Activated naive CD8-positive, alpha-beta T cell treated with anti-CD3 and anti-CD28 coated beads for 36 hours (primary cell): ENCODE results near the gene MB21D2. TPM values are rescaled to one million over a fixed set of nuclear protein-coding genes. Genes with fewer than 3 reads are reported as not detected.

ENCODE experiments used
- DNase-seq: peaks from one replicate; pipeline ENCODE4 v3.0.0; 2021
- H3K27ac Mint-ChIP-seq: one replicate; pipeline ENCODE4 v1.8.0; 2022; ENCODE audit warnings: mild to moderate bottlenecking, moderate library complexity, mixed read lengths
- H3K27me3 Mint-ChIP-seq: one replicate; pipeline ENCODE4 v1.8.0; 2022; ENCODE audit warnings: mild to moderate bottlenecking, mixed read lengths
- H3K36me3 Mint-ChIP-seq: one replicate; pipeline ENCODE4 v1.8.0; 2021; ENCODE audit warnings: mild to moderate bottlenecking, mixed read lengths
- H3K4me1 Mint-ChIP-seq: one replicate; pipeline ENCODE4 v1.8.0; 2021; ENCODE audit warnings: mixed read lengths
- H3K4me3 Mint-ChIP-seq: one replicate; pipeline ENCODE4 v1.8.0; 2022; ENCODE audit warnings: mild to moderate bottlenecking, moderate library complexity, mixed read lengths
- H3K9me3 Mint-ChIP-seq: one replicate; pipeline ENCODE4 v1.8.0; 2022; ENCODE audit warnings: mixed read lengths
- total RNA-seq, 2 experiments: library from RNA; stranded (reverse); gene quantifications; one replicate each; pipeline ENCODE4 v1.2.3, GENCODE V29; 2021

MB21D2 gene
- total RNA-seq, 2 experiments from 2014 or later, result 6.4 to 6.6 TPM

GRCh38 chr3:192930577-192930976 is 12.9 kb upstream of the MB21D2 start:
- H3K4me3 Mint-ChIP-seq, result no peak overlapping the region
- no peaks in the 10 kb centered on the region for H3K36me3 Mint-ChIP-seq
- H3K4me1 Mint-ChIP-seq, result peaks cover 2% of the 10 kb centered on the region
- H3K27ac Mint-ChIP-seq, result no peak overlapping the region
- H3K27me3 Mint-ChIP-seq, result peaks cover 18% of the 10 kb centered on the region
- no peak for DNase-seq
- no peaks in the 10 kb centered on the region for H3K9me3 Mint-ChIP-seq

DNA sequence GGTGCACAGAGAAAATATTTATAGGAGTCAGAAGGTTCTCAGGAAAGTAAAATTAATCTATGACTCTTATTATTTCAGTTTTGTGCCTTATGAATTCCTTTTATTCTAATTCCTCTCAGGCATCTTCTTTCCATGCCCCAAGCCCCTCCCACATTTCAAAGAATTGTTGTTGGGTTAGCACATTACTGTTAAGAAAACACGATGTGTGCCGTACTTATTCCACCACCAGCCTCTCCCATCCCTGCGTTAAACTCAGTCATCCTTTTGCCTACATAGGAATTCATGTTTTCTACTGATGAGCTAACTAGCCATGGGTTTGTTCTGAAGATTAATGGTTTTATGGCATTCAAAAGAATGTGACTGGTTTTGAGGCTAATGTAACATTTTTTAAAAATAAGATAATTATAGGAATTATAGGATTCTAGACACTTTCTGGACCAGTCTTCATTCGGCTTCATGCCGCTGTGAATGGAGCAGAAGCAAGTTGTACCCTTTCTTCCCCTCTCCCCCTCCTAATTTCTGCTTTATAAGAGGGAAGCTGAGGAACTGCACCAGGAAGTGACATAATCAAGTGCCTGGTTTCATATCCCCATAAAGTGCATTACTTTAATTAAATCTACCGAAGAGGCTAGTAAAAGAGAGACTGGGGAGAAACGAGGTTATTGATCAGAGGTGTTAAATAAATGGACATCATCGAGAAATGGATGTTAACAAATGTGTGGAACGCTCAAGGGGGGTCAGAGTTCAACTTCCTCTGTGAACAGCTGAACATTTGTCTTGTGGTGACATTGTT is 12.3 kb upstream of the MB21D2 start:
- Mint-ChIP-seq H3K9me3 (no peaks in the 10 kb centered on the region), H3K36me3 (no peaks in the 10 kb centered on the region), H3K27me3 (peaks cover 18% of the 10 kb centered on the region), H3K27ac (no peak overlapping the region), H3K4me3 (no peak overlapping the region), H3K4me1 (peaks cover 2% of the 10 kb centered on the region)
- DNase-seq, result no peak

DNA sequence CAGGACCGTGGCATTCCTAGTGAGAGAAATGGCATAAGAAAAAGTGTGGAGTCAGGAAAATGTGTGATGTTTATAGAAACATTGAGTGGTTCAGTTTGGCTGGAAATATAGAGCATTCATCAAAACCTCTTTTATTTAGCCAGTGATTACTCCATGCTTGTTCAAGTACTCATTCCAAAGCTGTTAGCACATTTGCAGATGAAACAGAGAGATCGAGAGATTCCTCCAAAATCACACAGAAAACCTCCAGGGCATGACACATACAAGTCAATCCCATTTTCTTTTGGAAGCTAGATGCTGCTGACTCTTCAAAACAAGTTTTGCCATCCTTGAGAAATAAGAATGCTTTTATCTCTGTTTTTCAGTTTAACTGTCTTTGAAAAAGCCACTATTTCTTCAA is 11.5 kb upstream of the MB21D2 start:
- Mint-ChIP-seq H3K9me3 (no peaks in the 10 kb centered on the region), H3K27me3 (peaks cover 18% of the 10 kb centered on the region), H3K4me1 (peaks cover 2% of the 10 kb centered on the region), H3K27ac (no peak overlapping the region), H3K36me3 (no peaks in the 10 kb centered on the region), H3K4me3 (no peak overlapping the region)
- DNase-seq, result no peak

- no peak overlapping the region for H3K27ac Mint-ChIP-seq
- peaks cover 2% of the 10 kb centered on the region for H3K4me1 Mint-ChIP-seq
- H3K4me3 Mint-ChIP-seq, result no peak overlapping the region
- peaks cover 18% of the 10 kb centered on the region for H3K27me3 Mint-ChIP-seq
- no peaks in the 10 kb centered on the region for H3K9me3 Mint-ChIP-seq
- no peaks in the 10 kb centered on the region for H3K36me3 Mint-ChIP-seq
- no peak for DNase-seq
These were observed 11.1 kb upstream of the MB21D2 start for GRCh38 chr3:192928720-192929119.

DNA sequence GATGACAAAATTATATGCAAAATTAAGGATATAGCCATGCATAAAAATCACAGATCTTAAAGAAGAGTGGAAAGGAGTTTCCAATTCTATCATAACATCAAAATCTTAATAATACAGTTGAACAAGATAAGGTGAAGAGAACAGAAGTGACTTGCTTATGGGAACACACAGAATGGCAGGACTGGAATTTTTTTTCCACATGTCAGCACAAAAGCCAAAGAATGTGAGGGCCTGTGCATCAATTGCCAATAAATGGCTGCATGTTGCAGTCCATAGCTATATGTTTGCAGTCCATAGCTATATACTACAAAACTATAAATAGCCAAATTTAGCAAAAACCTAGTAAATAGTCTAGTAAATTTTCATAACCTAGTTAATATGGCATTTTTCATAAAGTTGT is 10.4 kb upstream of the MB21D2 start:
- H3K9me3 Mint-ChIP-seq, result no peaks in the 10 kb centered on the region

DNA sequence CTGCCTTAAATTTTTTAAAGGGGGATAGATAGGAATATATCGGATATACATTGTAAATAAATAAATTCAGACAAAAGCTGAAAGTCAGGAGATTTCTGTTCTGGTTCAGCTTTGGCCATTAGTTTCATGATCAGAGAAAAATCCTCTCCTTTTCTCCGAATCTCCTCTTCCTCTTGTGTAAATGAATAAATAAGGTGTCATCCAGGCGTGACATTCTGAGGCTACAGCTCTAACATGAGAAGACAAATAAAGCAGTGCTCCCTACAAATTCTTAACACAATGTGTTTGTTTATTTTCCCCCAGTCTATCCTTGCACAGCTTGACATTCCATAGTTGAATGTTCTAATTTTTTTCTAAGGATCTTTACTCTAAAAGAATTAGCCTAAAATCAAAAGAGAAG is 9.4 kb upstream of the MB21D2 start:
- no peak overlapping the region for H3K4me3 Mint-ChIP-seq
- peaks cover 18% of the 10 kb centered on the region for H3K27me3 Mint-ChIP-seq
- no peak overlapping the region for H3K27ac Mint-ChIP-seq
- H3K4me1 Mint-ChIP-seq, result peaks cover 2% of the 10 kb centered on the region
- no peaks in the 10 kb centered on the region for H3K36me3 Mint-ChIP-seq
- H3K9me3 Mint-ChIP-seq, result no peaks in the 10 kb centered on the region
- DNase-seq, result no peak

More for the DNA sequence above, 10.4 kb upstream of the MB21D2 start:
- DNase-seq, result no peak
- Mint-ChIP-seq H3K27ac (no peak overlapping the region), H3K27me3 (peaks cover 18% of the 10 kb centered on the region), H3K36me3 (no peaks in the 10 kb centered on the region), H3K4me1 (peaks cover 2% of the 10 kb centered on the region), H3K4me3 (no peak overlapping the region)

- Mint-ChIP-seq H3K9me3 (no peaks in the 10 kb centered on the region), H3K4me1 (peaks cover 4% of the 10 kb centered on the region), H3K4me3 (no peak overlapping the region), H3K36me3 (no peaks in the 10 kb centered on the region), H3K27me3 (peaks cover 40% of the 10 kb centered on the region), H3K27ac (no peak overlapping the region)
- DNase-seq, result no peak
These were observed 6.1 kb upstream of the MB21D2 start for GRCh38 chr3:192923731-192924130.

DNA sequence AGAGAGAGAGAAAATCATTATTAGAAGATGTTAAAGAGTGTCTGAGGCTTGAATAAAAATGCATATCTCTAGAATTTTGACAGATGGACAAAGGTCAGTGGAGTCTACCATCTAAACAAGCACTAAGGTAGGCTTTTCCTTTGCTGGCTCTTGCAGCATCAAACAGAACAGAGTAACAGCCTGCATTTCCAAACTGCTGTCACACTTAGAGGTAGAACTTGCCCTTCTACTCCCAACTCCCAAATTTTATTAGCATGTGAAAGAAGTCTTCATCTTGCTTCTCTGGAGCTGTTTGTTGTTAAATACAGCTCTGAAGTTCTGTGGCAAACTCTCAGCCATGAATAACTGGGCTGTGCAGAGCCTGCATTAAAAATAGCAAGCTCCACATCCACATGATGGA is 4.1 kb upstream of the MB21D2 start:
- no peaks in the 10 kb centered on the region for H3K36me3 Mint-ChIP-seq
- no peaks in the 10 kb centered on the region for H3K9me3 Mint-ChIP-seq
- DNase-seq, result no peak
- H3K4me1 Mint-ChIP-seq, result peaks cover 11% of the 10 kb centered on the region
- no peak overlapping the region for H3K27ac Mint-ChIP-seq
- peaks cover 47% of the 10 kb centered on the region for H3K27me3 Mint-ChIP-seq
- no peak overlapping the region for H3K4me3 Mint-ChIP-seq

GRCh38 chr3:192920411-192920810 is 2.8 kb upstream of the MB21D2 start:
- H3K27me3 Mint-ChIP-seq, result peaks cover 56% of the 10 kb centered on the region
- peaks cover 2% of the 10 kb centered on the region for H3K9me3 Mint-ChIP-seq
- H3K27ac Mint-ChIP-seq, result no peak overlapping the region
- DNase-seq, result no peak
- peaks cover 14% of the 10 kb centered on the region for H3K4me1 Mint-ChIP-seq
- peaks cover 2% of the 10 kb centered on the region for H3K36me3 Mint-ChIP-seq
- no peak overlapping the region for H3K4me3 Mint-ChIP-seq

DNA sequence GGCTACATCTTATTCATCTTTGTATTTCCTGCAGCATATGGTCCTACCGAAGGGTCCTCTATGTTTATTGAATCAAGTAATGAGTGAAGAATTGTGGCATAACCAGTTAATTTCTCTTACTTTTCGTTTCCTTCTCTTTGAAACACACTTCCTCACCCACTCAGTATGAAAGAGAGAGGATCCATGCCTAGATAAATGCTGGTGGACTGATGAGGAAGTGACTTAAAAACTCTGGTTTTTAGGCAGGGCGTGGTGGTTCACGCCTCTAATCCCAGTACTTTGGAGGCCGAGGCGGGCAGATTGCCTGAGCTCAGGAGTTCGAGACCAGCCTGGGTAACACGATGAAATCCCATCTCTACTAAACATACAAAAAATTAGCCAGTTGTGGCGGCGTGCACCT is 2.2 kb upstream of the MB21D2 start:
- Mint-ChIP-seq H3K9me3 (peaks cover 2% of the 10 kb centered on the region), H3K27me3 (peaks cover 61% of the 10 kb centered on the region), H3K27ac (no peak overlapping the region), H3K4me1 (peaks cover 14% of the 10 kb centered on the region), H3K4me3 (no peak overlapping the region), H3K36me3 (peaks cover 2% of the 10 kb centered on the region)
- DNase-seq, result no peak

DNA sequence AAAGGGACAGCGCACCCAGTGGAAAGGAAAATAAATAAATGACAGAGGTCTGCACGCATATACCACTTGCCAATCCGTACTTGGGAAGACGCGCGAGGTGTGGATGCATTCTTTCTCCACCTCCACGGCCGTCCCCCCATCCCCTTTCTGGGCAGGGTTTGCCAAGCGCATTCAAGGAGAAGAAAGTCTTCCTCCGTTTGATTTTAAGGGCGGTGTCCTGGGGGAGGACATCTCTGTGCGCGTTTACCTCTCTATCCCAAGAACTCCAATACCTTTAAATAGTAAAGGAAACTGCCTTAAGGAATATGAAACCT is 576 bp upstream of the MB21D2 start:
- Mint-ChIP-seq H3K9me3 (peaks cover 2% of the 10 kb centered on the region), H3K36me3 (peaks cover 2% of the 10 kb centered on the region)

DNA sequence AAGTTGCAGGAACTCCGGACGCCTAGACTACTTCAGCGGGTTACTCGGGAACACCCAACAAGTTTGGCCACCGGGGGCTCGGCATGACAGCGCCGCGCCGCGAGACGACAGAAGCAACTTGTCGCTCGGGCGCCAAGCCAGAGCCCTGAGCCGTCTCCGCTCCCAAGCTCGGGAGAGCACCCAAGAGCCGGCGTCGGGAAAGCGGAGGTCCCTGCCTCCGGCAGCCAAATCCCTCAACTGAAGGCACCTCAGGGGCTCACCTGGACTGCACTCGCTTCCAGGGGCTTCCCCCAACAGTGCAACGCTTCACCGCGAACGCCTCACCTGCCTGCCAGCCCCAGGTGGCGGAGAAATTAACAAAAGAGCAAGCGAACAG is 640 bp downstream of the MB21D2 start:
- peak overlapping the region; percentile 94 for H3K4me3 Mint-ChIP-seq
- peaks cover 14% of the 10 kb centered on the region for H3K4me1 Mint-ChIP-seq
- peak; percentile 43 for DNase-seq
- peaks cover 2% of the 10 kb centered on the region for H3K9me3 Mint-ChIP-seq
- H3K36me3 Mint-ChIP-seq, result peaks cover 2% of the 10 kb centered on the region
- peak overlapping the region; percentile 88 for H3K27ac Mint-ChIP-seq
- peaks cover 76% of the 10 kb centered on the region for H3K27me3 Mint-ChIP-seq

More for the DNA sequence above, 576 bp upstream of the MB21D2 start:
- peaks cover 72% of the 10 kb centered on the region for H3K27me3 Mint-ChIP-seq
- no peak for DNase-seq
- H3K4me1 Mint-ChIP-seq, result peaks cover 14% of the 10 kb centered on the region
- peak overlapping the region; percentile 73 for H3K27ac Mint-ChIP-seq
- peak overlapping the region; percentile 94 for H3K4me3 Mint-ChIP-seq

DNA sequence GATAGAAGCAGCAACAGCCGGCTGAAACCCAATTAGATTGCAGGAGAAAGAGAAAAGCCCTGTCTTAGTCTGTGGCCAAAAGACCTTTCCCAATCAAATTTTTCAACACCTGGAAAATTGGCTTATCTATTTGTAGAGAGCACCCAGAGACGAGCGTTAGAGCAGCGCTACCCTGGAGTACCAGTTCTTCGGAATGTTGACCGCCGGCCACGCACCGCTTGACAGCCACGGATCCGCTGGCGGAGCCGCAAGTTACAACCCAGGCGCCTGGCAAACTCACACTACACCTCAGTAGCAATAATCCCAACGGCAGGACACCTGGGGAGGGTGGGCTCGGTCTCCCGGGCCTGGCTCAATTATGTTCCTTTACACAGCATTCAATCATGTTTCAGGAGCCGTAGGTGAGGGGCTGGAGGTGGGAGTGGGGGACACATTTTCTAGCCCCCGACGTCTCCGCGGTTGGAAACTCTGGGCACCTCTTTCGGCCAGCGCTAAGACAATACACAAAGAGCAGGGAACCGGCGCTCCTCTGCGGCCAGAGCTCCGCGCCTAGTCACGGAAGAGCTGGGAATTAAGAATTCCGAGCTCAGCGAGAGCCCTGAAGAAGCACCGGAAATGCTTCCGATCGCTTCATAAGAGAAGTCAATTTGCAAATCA is 1.2 kb downstream of the MB21D2 start:
- Mint-ChIP-seq H3K27me3 (peaks cover 79% of the 10 kb centered on the region), H3K4me1 (peaks cover 17% of the 10 kb centered on the region), H3K36me3 (peaks cover 3% of the 10 kb centered on the region), H3K27ac (peak overlapping the region; percentile 88), H3K9me3 (peaks cover 2% of the 10 kb centered on the region), H3K4me3 (peak overlapping the region; percentile 94)
- no peak for DNase-seq

- H3K9me3 Mint-ChIP-seq, result peaks cover 2% of the 10 kb centered on the region
- H3K27me3 Mint-ChIP-seq, result peaks cover 75% of the 10 kb centered on the region
- H3K27ac Mint-ChIP-seq, result no peak overlapping the region
- H3K36me3 Mint-ChIP-seq, result peaks cover 3% of the 10 kb centered on the region
- peaks cover 17% of the 10 kb centered on the region for H3K4me1 Mint-ChIP-seq
- peak overlapping the region; percentile 40 for H3K4me3 Mint-ChIP-seq
- DNase-seq, result no peak
These were observed 1.9 kb downstream of the MB21D2 start for GRCh38 chr3:192915722-192916121.

DNA sequence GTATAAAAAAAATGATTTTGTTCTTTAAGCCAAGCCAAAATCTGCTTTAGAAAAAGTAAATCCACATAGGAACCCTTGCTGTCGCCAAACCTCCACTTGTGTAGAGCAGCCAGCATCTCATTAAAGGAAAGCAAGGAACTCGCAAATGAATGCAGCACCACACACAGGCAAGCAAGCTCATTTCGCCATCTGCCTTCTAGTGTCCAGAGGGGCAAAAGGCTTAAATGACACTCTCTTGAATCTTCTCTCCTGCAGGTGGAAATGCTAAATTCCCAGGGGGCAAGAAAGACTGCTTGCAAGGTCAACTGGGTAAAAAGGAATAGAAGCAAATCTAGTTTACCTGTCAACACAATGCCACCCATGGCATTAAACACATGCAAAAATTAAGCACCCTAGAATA is 2.4 kb downstream of the MB21D2 start:
- H3K4me1 Mint-ChIP-seq, result peaks cover 17% of the 10 kb centered on the region
- no peak for DNase-seq
- no peak overlapping the region for H3K27ac Mint-ChIP-seq
- peaks cover 2% of the 10 kb centered on the region for H3K9me3 Mint-ChIP-seq
- peaks cover 70% of the 10 kb centered on the region for H3K27me3 Mint-ChIP-seq
- no peak overlapping the region for H3K4me3 Mint-ChIP-seq
- peaks cover 3% of the 10 kb centered on the region for H3K36me3 Mint-ChIP-seq

DNA sequence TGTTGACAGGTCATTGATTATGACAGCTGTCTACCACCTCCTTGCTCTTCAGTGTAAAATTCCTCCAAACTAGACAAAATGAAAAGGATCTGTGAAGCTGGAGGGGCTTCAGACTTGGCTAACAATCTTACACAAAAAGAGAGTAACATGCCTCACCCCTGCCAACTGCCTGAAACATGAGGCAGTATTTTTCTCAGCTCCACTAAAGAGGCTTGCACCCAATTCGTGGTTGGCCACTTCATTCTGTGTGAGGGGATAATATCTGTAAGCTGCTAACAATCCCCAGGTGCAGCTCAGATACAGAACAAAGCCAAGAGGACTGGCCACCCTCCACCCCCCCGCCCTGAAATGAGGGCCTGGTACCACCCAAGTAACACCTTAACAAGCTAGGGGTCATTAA is 2.8 kb downstream of the MB21D2 start:
- H3K36me3 Mint-ChIP-seq, result peaks cover 3% of the 10 kb centered on the region
- peaks cover 2% of the 10 kb centered on the region for H3K9me3 Mint-ChIP-seq
- H3K27ac Mint-ChIP-seq, result no peak overlapping the region
- H3K27me3 Mint-ChIP-seq, result peaks cover 66% of the 10 kb centered on the region
- H3K4me3 Mint-ChIP-seq, result no peak overlapping the region
- no peak for DNase-seq
- H3K4me1 Mint-ChIP-seq, result peaks cover 17% of the 10 kb centered on the region
